Right cardiac atrium (tissue), 5 donors: ENCODE results near the gene SERPINB2. TPM values are rescaled to one million over a fixed set of nuclear protein-coding genes. Genes with fewer than 3 reads are reported as not detected.
"Not testable (repeated sequence)": the region's sequence is repeated elsewhere in the genome, so short reads cannot be mapped to it uniquely, and the experiment has no call there.

ENCODE experiments used
- ATAC-seq, 2 donors: fragments of 200-7000 bp; cut with Tn5 transposase; one replicate each; pipeline versions ENCODE4 v1.8.0 to v1.9.1; 2020; ENCODE audit warnings: moderate library complexity in 2 of 2, mild to moderate bottlenecking in 1 of 2
- DNase-seq, 3 donors: peaks; one replicate each; pipeline ENCODE4 v3.0.0-alpha.2; 2020
- H3K27ac ChIP-seq: one replicate; pipeline ENCODE4 v1.5.1; 2013; ENCODE audit warnings: mild to moderate bottlenecking, low read length, control low read depth, moderate library complexity
- H3K27me3 ChIP-seq: one replicate; pipeline ENCODE4 v1.6.1; 2013; ENCODE audit not compliant: control insufficient read depth, insufficient read depth
- H3K4me1 ChIP-seq: one replicate; pipeline ENCODE4 v1.6.1; 2013; ENCODE audit warnings: low read length; ENCODE audit not compliant: control insufficient read depth, insufficient read depth
- H3K4me3 ChIP-seq: one replicate; pipeline ENCODE4 v1.5.1; 2013; ENCODE audit warnings: low read length, control low read depth
- H3K9me3 ChIP-seq: one replicate; pipeline ENCODE4 v1.6.1; 2013; ENCODE audit warnings: low read length; ENCODE audit not compliant: control insufficient read depth
- WGBS: extraction: QIAGEN DNeasy Blood & Tissue Kit; methylation state at CpG from one replicate; pipeline ENCODE4 v1.1.7; 2013; 5-methylcytosine and 5-hydroxymethylcytosine counted together
- intact Hi-C, 4 donors: fragments of 100-400 bp; cut with DNase I; formaldehyde crosslinking; loops; one replicate each; pipeline versions ENCODE4 v1.11.0 to v1.14.0; 2022 to 2023
- polyA plus RNA-seq: library from polyadenylated mRNA; stranded (reverse); fragments of 200-250 nt; gene quantifications from one replicate; pipeline ENCODE4 v1.2.3, GENCODE V29; 2013
- total RNA-seq, 4 donors: library from RNA; stranded (reverse); fragmentation: NEBNext Ultra II Directional; extraction: Animal tissue kit (Norgen Biotek cat#: 25700); gene quantifications; one replicate each; pipeline ENCODE4 v1.2.1, GENCODE V29; 2021
- donor health status: healthy with polysubstance abuse.
- donor health status: DM: no; HTN: yes; CAD: no.
- donor health status: DM: no; HTN: no; CAD: no.
- donor health status: DM: no; HTN: yes; CAD: no; lungs with severe emphysema.
- donor health status: DM: yes; HTN: yes; CAD: no.

Gene SERPINB2
- total and polyA plus RNA-seq, 5 donors: not detected

GRCh38 chr18:63905361-63905760, 17.9 kb downstream of the SERPINB2 start:
- DNase-seq (no peak), ATAC-seq (no peak)
- H3K27me3 ChIP-seq: no peaks in the 10 kb centered on the region
- no peak overlapping the region for H3K27ac ChIP-seq
- no peak overlapping the region for H3K4me3 ChIP-seq
- intact Hi-C loops: no loop called here
- 96% methylated on average over 2 of the region's 2 CpGs for WGBS
- H3K4me1 ChIP-seq: no peaks in the 10 kb centered on the region
- H3K9me3 ChIP-seq: no peaks in the 10 kb centered on the region

DNA sequence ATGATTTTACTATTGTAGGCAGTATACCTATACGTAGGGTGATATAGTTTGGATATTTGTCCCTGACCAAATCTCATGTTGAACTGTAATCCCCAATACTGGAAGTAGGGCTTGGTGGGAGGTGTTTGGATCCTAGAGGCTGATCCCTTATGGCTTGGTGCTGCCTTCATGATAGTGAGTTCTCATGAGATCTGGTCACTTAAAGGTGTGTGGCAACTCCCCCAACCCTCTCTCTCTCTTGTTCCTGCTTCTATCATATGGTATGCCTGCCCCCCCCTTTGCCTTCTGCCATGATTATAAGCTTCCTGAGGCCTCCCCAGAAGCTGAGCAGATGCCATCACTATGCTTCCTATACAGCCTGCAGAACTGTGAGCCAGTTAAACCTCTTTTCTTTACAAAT, 18.6 kb downstream of the SERPINB2 start:
- intact Hi-C loops: no loop called here
- no peak overlapping the region for H3K27ac ChIP-seq
- H3K4me3 ChIP-seq: no peak overlapping the region
- H3K27me3 ChIP-seq: no peaks in the 10 kb centered on the region
- no peaks in the 10 kb centered on the region for H3K9me3 ChIP-seq
- H3K4me1 ChIP-seq: no peaks in the 10 kb centered on the region
- ATAC-seq: no peak
- DNase-seq: no peak
- WGBS: 85% methylated on average over 1 of the region's 1 CpG

- Histone ChIP-seq H3K27ac (no peak within 1 kb of the TSS), H3K4me1 (no peaks in the 10 kb centered on the region), H3K4me3 (no peak within 1 kb of the TSS), H3K9me3 (no peaks in the 10 kb centered on the region), H3K27me3 (no peaks in the 10 kb centered on the region)
- ATAC-seq: no peak
- intact Hi-C loops: no loop called here
- DNase-seq: no peak
These were observed 20.2 kb downstream of the SERPINB2 start, which contains the start of gene SERPINB10 for GRCh38 chr18:63907664-63908063. Gene SERPINB10 (plus strand): TSS chr18:63907958. CDS start chr18:63915511, 7,553 bp downstream.

DNA sequence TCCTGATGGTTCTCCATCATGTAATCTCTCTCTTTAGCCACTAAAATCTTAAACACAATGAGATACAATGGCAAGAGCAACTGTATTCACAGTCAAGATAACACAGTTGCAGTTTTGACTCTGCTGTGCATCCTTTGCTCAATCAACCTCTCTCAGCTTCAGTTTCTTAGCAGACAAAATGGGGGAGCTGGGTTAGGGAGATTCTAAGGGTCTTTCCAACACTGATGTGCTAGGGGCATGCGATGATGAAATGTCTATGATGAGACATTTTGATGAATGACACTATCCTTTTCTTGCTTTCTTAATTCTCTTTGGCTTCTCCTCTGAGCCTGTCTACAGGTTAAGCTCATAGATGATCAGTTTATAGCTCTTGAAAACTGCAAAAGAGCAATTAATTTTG, 21.4 kb downstream of the SERPINB2 start:
- Histone ChIP-seq H3K4me3 (no peak overlapping the region), H3K9me3 (no peaks in the 10 kb centered on the region), H3K27me3 (no peaks in the 10 kb centered on the region), H3K4me1 (no peaks in the 10 kb centered on the region), H3K27ac (no peak overlapping the region)
- intact Hi-C loops: no loop called here
- ATAC-seq: no peak
- DNase-seq: no peak
- WGBS: 90% methylated on average over 1 of the region's 1 CpG

GRCh38 chr18:63909870-63910269, 22.4 kb downstream of the SERPINB2 start:
- H3K27me3 ChIP-seq: no peaks in the 10 kb centered on the region
- ATAC-seq: no peak
- no peak overlapping the region for H3K4me3 ChIP-seq
- intact Hi-C loops: no loop called here
- WGBS: 58% methylated on average over 2 of the region's 2 CpGs
- no peak overlapping the region for H3K27ac ChIP-seq
- DNase-seq: no peak
- H3K9me3 ChIP-seq: no peaks in the 10 kb centered on the region
- H3K4me1 ChIP-seq: no peaks in the 10 kb centered on the region

DNA sequence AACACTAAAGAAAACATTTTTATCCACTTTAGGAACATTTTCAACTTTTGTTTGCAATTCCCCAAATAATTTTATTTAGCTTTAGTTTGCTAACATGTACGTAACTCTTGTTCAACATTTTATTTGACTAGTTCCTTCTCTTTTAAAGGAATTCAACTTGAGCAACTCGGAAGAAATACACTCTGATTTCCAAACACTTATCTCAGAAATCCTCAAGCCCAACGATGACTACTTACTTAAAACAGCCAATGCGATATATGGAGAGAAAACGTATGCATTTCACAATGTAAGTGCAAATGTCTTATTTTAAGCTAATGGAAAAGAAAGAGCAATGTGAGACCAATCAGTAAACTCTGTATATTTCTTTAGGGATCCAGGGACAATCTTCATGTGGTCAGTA, 30.3 kb downstream of the SERPINB2 start:
- intact Hi-C loops: no loop called here
- no peak for ATAC-seq
- 73% methylated on average over 5 of the region's 5 CpGs for WGBS
- no peak for DNase-seq
- Histone ChIP-seq H3K27me3 (no peaks in the 10 kb centered on the region), H3K9me3 (no peaks in the 10 kb centered on the region), H3K27ac (no peak overlapping the region), H3K4me3 (no peak overlapping the region), H3K4me1 (no peaks in the 10 kb centered on the region)

DNA sequence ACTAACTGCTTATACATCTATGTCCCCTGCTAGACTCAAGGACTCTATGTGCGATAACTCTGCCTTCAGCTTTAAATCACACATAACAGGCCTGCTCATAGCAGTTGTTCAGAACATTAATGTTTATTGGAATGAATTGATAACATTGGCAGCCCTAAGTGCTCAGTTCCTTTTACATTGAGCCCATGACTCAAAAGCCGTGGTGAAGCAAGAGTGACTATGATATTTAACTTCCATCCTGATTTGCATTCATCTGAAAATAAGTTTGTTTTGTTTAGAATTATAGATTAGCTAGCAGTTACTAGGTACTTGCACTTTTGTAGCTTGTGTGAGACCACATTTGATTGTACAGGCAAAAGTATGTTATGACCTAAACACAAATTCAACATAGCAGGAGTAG, 34.5 kb downstream of the SERPINB2 start:
- no peak for ATAC-seq
- intact Hi-C loops: no loop called here
- 83% methylated on average over 2 of the region's 2 CpGs for WGBS
- DNase-seq: no peak
- H3K27me3 ChIP-seq: peaks cover 2% of the 10 kb centered on the region
- no peak overlapping the region for H3K27ac ChIP-seq
- H3K4me1 ChIP-seq: no peaks in the 10 kb centered on the region
- no peak overlapping the region for H3K4me3 ChIP-seq
- no peaks in the 10 kb centered on the region for H3K9me3 ChIP-seq

DNA sequence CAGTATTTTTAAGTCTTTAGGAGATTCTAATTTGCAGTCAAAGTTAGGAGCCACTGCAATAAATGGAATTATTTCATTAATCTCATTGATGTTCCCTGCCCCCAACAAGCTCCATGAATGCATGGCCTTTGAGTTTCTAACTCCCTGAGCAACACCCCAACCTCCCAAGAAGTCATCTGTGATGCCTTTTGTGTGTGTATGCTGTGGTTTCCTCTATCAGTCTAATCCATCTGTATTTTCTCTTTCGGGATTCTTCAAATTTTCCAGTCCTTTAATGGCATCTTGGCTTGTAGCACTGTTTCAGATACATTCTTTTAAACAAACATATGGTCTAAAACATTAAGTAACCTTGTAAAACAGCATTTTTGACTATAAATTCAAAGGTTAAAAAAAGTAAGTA, 37.0 kb downstream of the SERPINB2 start:
- Histone ChIP-seq H3K27ac (no peak overlapping the region), H3K4me3 (no peak overlapping the region), H3K9me3 (no peaks in the 10 kb centered on the region), H3K4me1 (no peaks in the 10 kb centered on the region), H3K27me3 (peaks cover 2% of the 10 kb centered on the region)
- ATAC-seq (no peak), DNase-seq (no peak)
- 75% methylated on average over 1 of the region's 1 CpG for WGBS
- intact Hi-C loops: no loop called here

DNA sequence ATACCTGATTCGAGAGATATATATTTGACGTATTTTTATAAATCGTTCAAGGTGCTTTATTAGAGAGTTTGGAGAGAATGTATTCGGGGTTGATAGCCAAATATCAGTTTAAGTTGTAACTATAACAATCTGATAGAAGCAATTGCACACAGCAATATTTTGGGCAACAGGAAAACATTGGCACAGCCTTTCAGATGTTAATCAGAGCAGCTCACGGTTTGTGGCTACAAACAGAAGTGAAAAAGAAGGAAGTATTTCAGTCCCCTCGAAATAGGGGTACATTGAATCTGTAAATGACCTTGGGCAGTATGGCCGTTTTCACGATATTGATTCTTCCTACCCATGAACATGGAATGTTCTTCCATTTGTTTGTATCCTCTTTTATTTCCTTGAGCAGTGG, 40.8 kb downstream of the SERPINB2 start:
- Histone ChIP-seq H3K9me3 (no peaks in the 10 kb centered on the region), H3K27ac (no peak overlapping the region), H3K4me3 (no peak overlapping the region), H3K27me3 (peaks cover 2% of the 10 kb centered on the region), H3K4me1 (no peaks in the 10 kb centered on the region)
- DNase-seq (no peak), ATAC-seq (no peak)
- intact Hi-C loops: no loop called here
- 68% methylated on average over 8 of the region's 8 CpGs for WGBS

DNA sequence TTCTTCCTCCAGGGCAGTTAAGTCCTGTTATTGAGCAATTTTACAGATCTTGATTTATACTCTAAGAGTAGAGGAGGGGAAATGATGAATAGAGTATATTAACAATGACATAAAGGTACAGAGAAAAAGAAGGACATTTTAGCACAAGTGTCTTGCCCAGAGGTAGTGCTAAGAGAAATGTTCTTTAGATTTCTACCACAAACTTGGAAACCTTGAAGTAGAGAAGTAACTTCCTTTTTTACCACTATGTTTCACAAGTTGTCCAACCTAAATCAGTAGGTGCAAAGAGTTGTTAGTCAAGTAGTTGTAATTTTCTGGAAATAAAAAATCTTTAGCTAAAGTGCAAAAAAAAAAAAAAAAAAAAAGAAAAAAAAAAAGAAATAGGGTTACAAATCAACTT, 41.9 kb downstream of the SERPINB2 start:
- H3K27me3 ChIP-seq, DNase-seq, intact Hi-C loops, H3K9me3 ChIP-seq, ATAC-seq, H3K4me3 ChIP-seq, H3K27ac ChIP-seq, H3K4me1 ChIP-seq: not testable (repeated sequence)

GRCh38 chr18:63930773-63931354, 43.4 kb downstream of the SERPINB2 start:
- ATAC-seq (no peak), DNase-seq (no peak)
- WGBS: 80% methylated on average over 3 of the region's 3 CpGs
- intact Hi-C loops: loop anchor here in 3 of 4 donors (5.0 to 10.0 kb wide), 3 partner anchors 104 to 109 kb away; no protein-coding TSS in a partner anchor
- Histone ChIP-seq H3K9me3 (no peaks in the 10 kb centered on the region), H3K27ac (no peak overlapping the region), H3K4me3 (no peak overlapping the region), H3K4me1 (no peaks in the 10 kb centered on the region), H3K27me3 (peaks cover 2% of the 10 kb centered on the region)
